GM12875 (cell line): ENCODE measurements around the gene COA8.

Experiments used
- H3K4me3 ChIP-seq: one replicate; pipeline ENCODE4 v1.5.1; 2011; ENCODE audit warnings: low read depth, low read length, control low read depth
- TF ChIP-seq, protein P1 (sequence below): IDR thresholded peaks from 2 replicates; pipeline ENCODE4 v1.5.1; 2011; ENCODE audit warnings: low read depth, mild to moderate bottlenecking, control low read depth, inconsistent platforms, low read length, moderate library complexity, borderline replicate concordance; ENCODE audit not compliant: insufficient read depth

COA8 gene

DNA sequence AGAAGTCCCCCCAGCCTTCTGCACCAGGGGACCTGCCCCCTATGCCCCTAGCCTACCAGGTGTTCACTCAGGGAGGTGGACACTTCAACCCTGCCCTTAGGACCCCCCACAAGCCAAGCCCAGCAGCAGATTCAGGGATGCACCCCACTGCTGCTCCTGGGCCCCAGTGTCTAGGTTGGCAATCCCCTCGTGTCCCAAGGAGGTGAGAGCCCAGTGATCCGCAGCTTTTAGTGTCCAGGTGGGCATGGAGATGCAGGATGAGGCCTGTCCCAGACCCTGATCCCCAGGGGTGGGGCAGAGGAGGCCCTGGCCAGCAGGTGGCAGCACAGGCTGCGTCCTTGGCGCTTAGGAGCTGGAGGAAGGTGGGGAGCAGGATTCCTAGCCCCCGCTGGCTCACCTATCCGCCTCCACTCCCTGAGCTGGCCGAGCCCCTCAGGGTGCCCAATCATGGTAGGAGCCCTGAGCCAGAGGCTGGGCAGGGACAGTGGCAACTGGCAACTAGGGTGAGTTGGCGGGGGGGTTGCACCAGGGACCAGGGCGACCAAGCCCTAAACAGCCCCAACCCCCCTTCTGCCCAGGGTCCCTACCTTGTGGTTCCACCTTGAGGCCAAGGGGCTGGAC, 44.2 kb upstream of the COA8 start:
- TF ChIP-seq, protein P1, sequence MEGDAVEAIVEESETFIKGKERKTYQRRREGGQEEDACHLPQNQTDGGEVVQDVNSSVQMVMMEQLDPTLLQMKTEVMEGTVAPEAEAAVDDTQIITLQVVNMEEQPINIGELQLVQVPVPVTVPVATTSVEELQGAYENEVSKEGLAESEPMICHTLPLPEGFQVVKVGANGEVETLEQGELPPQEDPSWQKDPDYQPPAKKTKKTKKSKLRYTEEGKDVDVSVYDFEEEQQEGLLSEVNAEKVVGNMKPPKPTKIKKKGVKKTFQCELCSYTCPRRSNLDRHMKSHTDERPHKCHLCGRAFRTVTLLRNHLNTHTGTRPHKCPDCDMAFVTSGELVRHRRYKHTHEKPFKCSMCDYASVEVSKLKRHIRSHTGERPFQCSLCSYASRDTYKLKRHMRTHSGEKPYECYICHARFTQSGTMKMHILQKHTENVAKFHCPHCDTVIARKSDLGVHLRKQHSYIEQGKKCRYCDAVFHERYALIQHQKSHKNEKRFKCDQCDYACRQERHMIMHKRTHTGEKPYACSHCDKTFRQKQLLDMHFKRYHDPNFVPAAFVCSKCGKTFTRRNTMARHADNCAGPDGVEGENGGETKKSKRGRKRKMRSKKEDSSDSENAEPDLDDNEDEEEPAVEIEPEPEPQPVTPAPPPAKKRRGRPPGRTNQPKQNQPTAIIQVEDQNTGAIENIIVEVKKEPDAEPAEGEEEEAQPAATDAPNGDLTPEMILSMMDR: peak; percentile 97
- H3K4me3 ChIP-seq: no peak overlapping the region

DNA sequence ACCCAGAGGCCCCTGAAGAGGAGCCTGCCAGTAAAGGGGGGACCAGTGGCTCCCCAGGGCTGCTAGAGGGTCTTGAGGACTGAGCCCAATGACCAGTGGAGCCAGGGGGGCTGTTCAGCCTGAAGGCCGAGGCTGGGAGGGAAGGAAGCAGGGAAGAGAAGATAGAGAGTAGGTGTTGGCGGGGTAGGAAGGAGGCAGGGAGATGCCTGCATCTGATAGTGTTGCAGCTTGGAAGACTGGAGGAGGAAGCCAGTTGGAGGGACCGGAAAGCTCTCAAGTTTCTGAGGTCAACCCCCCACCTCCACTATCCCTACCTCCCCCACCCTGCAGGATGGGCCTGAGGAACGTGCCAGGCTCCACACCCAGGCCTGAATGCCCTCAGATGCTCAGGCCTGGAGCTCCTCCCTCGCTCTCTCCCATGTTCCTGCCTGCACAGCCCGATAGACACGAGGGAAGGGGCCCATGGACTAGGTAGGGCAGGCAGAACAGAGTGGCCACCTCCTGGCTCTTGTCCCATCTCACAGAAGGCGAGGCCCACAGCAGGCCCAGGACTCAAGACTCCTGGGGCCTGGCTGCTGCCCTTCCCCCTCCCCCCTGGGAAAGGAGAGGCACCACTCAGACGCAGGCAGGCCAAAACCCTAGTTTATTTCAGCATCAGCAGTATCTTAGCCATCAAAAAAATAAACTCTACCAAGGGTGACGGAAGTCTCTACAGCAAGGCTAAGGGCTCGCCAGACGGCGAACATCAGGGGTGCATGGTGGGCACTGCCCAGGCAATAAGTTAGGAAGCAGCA, 43.5 kb upstream of the COA8 start:
- TF ChIP-seq, protein P1: no peak
- H3K4me3 ChIP-seq: no peak overlapping the region

DNA sequence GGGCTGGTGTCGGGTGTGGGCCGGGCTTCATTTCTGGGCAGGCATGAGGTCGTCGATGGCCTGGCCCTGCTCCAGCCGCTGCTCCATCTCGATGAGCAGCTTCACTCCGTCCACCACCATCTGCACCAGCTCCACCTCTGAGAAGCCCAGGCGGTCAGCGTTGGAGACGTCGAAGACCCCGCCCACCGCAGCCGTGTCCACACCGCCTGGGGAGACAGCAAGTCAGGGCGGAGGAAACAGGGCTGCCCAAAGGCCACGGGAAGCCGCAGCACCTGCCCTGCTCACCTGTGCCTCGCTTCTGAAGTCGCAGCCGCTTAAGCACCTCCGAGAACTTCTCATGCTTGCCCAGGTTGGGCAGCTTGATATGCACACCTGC, 42.9 kb upstream of the COA8 start:
- H3K4me3 ChIP-seq: no peak overlapping the region
- TF ChIP-seq, protein P1: no peak

DNA sequence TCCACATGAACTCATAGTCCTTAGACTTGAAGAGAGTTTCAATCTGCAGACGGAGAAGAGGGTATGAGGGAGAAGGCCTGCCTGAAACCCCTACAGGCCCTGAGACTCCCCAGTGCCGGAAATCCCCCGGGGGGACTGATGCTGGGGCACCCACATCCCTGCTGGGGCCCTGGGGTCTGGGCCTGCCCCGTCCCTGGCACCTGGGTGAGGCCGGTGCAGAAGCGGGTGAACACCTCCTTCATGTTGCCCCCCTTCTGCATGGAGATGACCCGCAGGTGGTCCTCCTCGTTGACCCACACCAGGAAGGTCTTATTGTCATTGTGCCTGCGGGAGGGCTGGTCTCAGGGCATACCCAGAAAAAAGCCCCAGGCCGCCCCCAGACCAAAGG, 42.5 kb upstream of the COA8 start:
- TF ChIP-seq, protein P1: no peak
- H3K4me3 ChIP-seq: peak overlapping the region; percentile 44

DNA sequence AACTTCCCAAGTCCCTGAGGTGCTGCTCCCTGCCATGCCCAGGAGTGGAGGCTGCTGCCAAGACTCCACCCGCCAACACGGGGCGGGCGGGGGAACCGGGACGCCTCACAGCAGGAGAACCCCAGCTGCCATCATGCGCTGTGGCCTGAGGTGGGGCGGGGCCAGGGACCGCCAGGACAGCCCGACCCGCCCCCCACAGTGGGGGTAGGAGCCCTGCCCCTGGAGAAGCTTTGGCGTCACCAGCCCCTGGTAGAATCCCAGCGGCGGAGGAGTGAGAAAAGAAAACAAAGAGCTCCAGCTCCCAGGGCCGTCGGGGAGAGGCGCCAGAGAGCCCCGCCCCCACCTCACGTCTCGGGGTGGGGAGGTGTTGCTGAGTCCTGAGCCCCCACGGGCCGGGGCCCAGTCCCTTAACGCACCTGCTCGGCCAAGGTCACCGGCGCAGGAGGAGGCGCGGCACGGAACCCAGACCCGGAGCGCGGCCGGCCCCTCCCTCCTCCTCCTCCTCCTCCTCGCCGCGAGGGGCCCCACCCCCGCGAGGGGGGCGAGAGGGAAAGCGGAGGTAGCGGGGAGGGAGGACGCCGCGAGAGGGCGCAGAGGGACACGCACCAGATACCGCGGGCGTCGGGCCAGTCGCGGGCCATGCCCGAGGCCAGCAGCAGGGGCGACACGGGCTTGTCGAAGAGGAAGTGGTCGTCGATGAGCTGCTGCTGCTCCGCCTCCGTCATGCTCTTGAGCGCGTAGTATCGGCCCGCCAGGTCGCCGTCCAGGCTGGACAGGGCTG, 41.9 kb upstream of the COA8 start:
- H3K4me3 ChIP-seq: peak overlapping the region; percentile 44
- TF ChIP-seq, protein P1: peak; percentile 48

DNA sequence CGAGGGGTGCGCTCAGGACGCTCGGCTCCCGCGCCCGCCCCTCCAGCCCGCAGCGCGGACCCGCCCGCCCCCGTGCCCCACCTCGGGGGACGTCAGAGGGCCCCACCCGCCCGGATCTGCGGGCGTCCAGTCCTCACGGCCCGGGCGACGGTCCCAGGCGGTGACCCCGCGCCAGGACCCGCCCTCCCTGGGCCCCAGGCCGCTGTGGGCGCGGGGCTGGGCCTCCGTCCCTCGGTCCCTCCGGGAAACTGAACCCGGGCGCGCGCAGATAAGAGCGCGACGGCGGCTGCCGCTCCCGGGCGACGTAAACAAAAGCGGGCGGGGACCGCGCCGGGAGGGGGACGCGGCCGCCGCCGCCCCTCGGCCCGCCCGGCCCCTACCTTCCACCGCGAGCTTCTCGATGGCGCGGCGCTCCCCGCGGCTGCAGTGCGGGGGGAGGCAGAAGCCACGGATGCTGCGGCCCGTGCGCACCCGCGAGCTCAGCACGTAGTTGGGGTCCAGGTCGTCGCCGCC, 41.3 kb upstream of the COA8 start:
- H3K4me3 ChIP-seq: peak overlapping the region; percentile 44
- TF ChIP-seq, protein P1: no peak
